ENCODE data around the gene HDHD5. TPM values are rescaled to one million over a fixed set of nuclear protein-coding genes. Genes with fewer than 3 reads are reported as not detected.

The HDHD5 gene
- total RNA-seq, 1 donor from 2014 or later, result 27.6 TPM

GRCh38 chr22:17143826-17144225, 15.3 kb downstream of the HDHD5 start:
- H3K36me3 ChIP-seq (ENCODE audit: insufficient read depth, low read length), result peaks cover 6% of the 10 kb centered on the region
- H3K4me1 ChIP-seq (ENCODE audit: insufficient read depth, low read length), result no peaks in the 10 kb centered on the region
- no peaks in the 10 kb centered on the region for H3K27me3 ChIP-seq (ENCODE audit: insufficient read depth, low read length)
- no peaks in the 10 kb centered on the region for H3K27me3 Mint-ChIP-seq (ENCODE audit: low read depth, unreplicated experiment)
- no peaks in the 10 kb centered on the region for H3K9me3 ChIP-seq (ENCODE audit: insufficient read depth, low read depth, low read length)
- no peak overlapping the region for H3K4me3 ChIP-seq (ENCODE audit: insufficient read depth, low read depth, low read length)
- H2AFZ ChIP-seq (ENCODE audit: low read depth, low read length), result no peak overlapping the region
- peaks cover 2% of the 10 kb centered on the region for H3K9me3 Mint-ChIP-seq (ENCODE audit: unreplicated experiment)
- no peak overlapping the region for H3K4me3 Mint-ChIP-seq (ENCODE audit: unreplicated experiment)
- peaks cover 24% of the 10 kb centered on the region for H4K20me1 ChIP-seq (ENCODE audit: insufficient read depth, low read length)
- peaks cover 10% of the 10 kb centered on the region for H3K79me2 ChIP-seq (ENCODE audit: insufficient read depth, low read length)
- H3K4me1 Mint-ChIP-seq (ENCODE audit: low read depth, unreplicated experiment), result no peaks in the 10 kb centered on the region
- TF ChIP-seq CTCF (IDR thresholded peaks at IDR 0.05; ENCODE audit: insufficient read depth, low read depth, low read length) (no peak), EZH2 (IDR thresholded peaks at IDR 0.05; ENCODE audit: insufficient read depth, low read length) (no peak)
- H3K27ac Mint-ChIP-seq (ENCODE audit: unreplicated experiment), result no peak overlapping the region
- H3K4me2 ChIP-seq (ENCODE audit: low read length), result no peak overlapping the region
- H3K27ac ChIP-seq (ENCODE audit: low read depth, low read length), result no peak overlapping the region
- DNase-seq (ENCODE audit: low read depth) (no peak), FAIRE-seq (no peak)
- H3K9ac ChIP-seq (ENCODE audit: low read length), result no peak overlapping the region
- peaks cover 9% of the 10 kb centered on the region for H3K36me3 Mint-ChIP-seq (ENCODE audit: low read depth, unreplicated experiment)

GRCh38 chr22:17143101-17143500, 16.0 kb downstream of the HDHD5 start:
- Mint-ChIP-seq H3K27ac (ENCODE audit: unreplicated experiment) (no peak overlapping the region), H3K4me1 (ENCODE audit: low read depth, unreplicated experiment) (no peaks in the 10 kb centered on the region), H3K9me3 (ENCODE audit: unreplicated experiment) (peaks cover 2% of the 10 kb centered on the region), H3K4me3 (ENCODE audit: unreplicated experiment) (no peak overlapping the region), H3K27me3 (ENCODE audit: low read depth, unreplicated experiment) (no peaks in the 10 kb centered on the region), H3K36me3 (ENCODE audit: low read depth, unreplicated experiment) (peaks cover 9% of the 10 kb centered on the region)
- Histone ChIP-seq H3K79me2 (ENCODE audit: insufficient read depth, low read length) (peaks cover 4% of the 10 kb centered on the region), H3K9me3 (ENCODE audit: insufficient read depth, low read depth, low read length) (no peaks in the 10 kb centered on the region), H3K36me3 (ENCODE audit: insufficient read depth, low read length) (peaks cover 6% of the 10 kb centered on the region), H2AFZ (ENCODE audit: low read depth, low read length) (no peak overlapping the region), H4K20me1 (ENCODE audit: insufficient read depth, low read length) (peaks cover 18% of the 10 kb centered on the region), H3K4me3 (ENCODE audit: insufficient read depth, low read depth, low read length) (no peak overlapping the region), H3K4me2 (ENCODE audit: low read length) (no peak overlapping the region), H3K27me3 (ENCODE audit: insufficient read depth, low read length) (no peaks in the 10 kb centered on the region), H3K9ac (ENCODE audit: low read length) (no peak overlapping the region), H3K27ac (ENCODE audit: low read depth, low read length) (no peak overlapping the region), H3K4me1 (ENCODE audit: insufficient read depth, low read length) (no peaks in the 10 kb centered on the region)
- FAIRE-seq (no peak), DNase-seq (ENCODE audit: low read depth) (no peak)
- no peak for TF ChIP-seq EZH2 (IDR thresholded peaks at IDR 0.05; ENCODE audit: insufficient read depth, low read length)
- no peak for TF ChIP-seq CTCF (IDR thresholded peaks at IDR 0.05; ENCODE audit: insufficient read depth, low read depth, low read length)

- Histone ChIP-seq H4K20me1 (ENCODE audit: insufficient read depth, low read length) (peaks cover 7% of the 10 kb centered on the region), H3K4me2 (ENCODE audit: low read length) (no peak overlapping the region), H2AFZ (ENCODE audit: low read depth, low read length) (no peak overlapping the region), H3K79me2 (ENCODE audit: insufficient read depth, low read length) (no peaks in the 10 kb centered on the region), H3K36me3 (ENCODE audit: insufficient read depth, low read length) (peaks cover 6% of the 10 kb centered on the region), H3K9ac (ENCODE audit: low read length) (no peak overlapping the region), H3K9me3 (ENCODE audit: insufficient read depth, low read depth, low read length) (no peaks in the 10 kb centered on the region), H3K4me1 (ENCODE audit: insufficient read depth, low read length) (no peaks in the 10 kb centered on the region), H3K4me3 (ENCODE audit: insufficient read depth, low read depth, low read length) (no peak overlapping the region), H3K27me3 (ENCODE audit: insufficient read depth, low read length) (no peaks in the 10 kb centered on the region), H3K27ac (ENCODE audit: low read depth, low read length) (no peak overlapping the region)
- H3K36me3 Mint-ChIP-seq (ENCODE audit: low read depth, unreplicated experiment), result peaks cover 11% of the 10 kb centered on the region
- H3K27ac Mint-ChIP-seq (ENCODE audit: unreplicated experiment), result no peak overlapping the region
- H3K9me3 Mint-ChIP-seq (ENCODE audit: unreplicated experiment), result no peaks in the 10 kb centered on the region
- H3K27me3 Mint-ChIP-seq (ENCODE audit: low read depth, unreplicated experiment), result no peaks in the 10 kb centered on the region
- FAIRE-seq (no peak), DNase-seq (ENCODE audit: low read depth) (no peak)
- H3K4me3 Mint-ChIP-seq (ENCODE audit: unreplicated experiment), result no peak overlapping the region
- TF ChIP-seq CTCF (IDR thresholded peaks at IDR 0.05; ENCODE audit: insufficient read depth, low read depth, low read length) (no peak), EZH2 (IDR thresholded peaks at IDR 0.05; ENCODE audit: insufficient read depth, low read length) (no peak)
- no peaks in the 10 kb centered on the region for H3K4me1 Mint-ChIP-seq (ENCODE audit: low read depth, unreplicated experiment)
Measured at GRCh38 chr22:17140826-17141766, 18.0 kb downstream of the HDHD5 start.
